HG03039 (cell line): ENCODE measurements around the gene DPP4.
"Not testable (repeated sequence)": the region's sequence is repeated elsewhere in the genome, so short reads cannot be mapped to it uniquely, and the experiment has no call there.

ENCODE experiments used
- ATAC-seq: cut with Tn5 transposase; IDR thresholded peaks from one replicate; pipeline ENCODE4 v1.9.1; 2021; ENCODE audit warnings: mild to moderate bottlenecking, moderate library complexity; ENCODE audit not compliant: unreplicated experiment

Gene DPP4

DNA sequence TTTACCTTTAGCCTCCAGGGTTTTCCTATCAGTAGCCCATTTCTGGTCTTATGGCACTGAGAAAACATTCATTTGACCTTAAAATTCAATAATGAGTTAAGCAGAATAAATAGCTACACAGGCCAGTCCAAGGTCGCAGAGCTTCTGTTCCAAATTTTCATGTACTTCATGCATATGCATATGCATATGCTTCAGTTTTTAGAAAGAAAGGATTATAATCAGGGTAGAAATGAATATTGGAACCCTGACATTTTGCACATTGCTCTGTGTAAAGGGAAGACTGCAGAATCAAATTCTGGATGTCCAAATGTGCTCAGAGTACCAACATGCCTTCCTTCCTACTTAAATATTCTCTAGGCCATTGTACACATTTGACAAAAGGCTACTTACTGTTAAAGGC is 104.9 kb downstream of the DPP4 start:
- ATAC-seq, result no peak

GRCh38 chr2:161965994-161966393 is 108.0 kb downstream of the DPP4 start:
- ATAC-seq, result no peak

GRCh38 chr2:161964160-161964559 is 109.9 kb downstream of the DPP4 start:
- no peak for ATAC-seq

DNA sequence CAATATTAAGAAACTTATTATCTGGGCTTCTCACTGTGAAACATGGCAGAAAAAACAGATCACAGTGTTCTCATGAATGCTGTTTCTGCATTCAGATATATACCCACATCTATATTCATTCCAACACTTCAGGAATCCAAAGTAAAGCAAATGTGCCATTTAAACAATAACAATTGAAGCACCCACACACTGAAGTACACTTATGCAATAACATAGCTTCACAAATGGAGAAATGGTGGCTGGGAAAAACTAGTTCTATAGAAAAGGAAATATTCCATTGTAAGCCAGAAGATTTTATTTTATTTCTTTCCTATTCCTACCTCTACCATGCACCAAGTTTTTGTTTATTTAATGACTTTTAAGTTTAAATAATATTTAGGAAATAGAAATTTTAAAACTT is 111.9 kb downstream of the DPP4 start:
- no peak for ATAC-seq

DNA sequence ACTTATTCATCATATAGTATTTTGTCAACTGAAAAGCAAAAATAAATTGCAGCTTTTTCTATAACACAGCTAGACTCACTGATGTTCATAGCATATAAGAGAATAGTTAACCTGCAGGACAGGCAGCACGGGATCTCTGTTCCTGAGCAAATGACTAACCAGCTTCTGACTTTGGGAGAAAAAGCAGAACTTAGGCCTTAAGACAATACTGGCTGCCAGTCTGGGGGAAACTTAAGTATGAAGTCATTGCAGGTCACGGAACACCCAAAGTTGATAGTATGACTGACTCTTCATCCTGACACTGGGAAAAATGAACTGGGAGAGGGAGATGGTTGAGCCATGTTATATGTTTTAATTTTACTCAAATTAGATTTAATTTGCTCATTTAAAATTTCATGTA is 113.0 kb downstream of the DPP4 start:
- no peak for ATAC-seq

DNA sequence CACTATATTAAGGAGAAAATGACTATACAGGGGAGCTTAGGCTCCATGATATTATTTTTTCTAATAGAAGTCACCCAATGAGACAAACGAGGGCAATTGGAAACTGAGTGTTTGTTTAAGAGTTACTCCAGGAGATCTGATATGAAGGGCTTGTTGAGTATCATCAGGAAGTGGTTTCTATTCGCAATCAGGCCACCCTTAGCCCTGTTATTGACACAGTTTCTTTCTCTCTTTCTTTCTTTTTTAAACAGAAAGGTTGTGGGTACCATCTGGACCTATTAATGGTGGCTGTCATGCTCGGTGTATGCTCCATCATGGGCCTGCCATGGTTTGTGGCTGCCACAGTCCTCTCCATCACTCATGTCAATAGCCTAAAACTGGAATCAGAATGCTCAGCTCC is 117.3 kb downstream of the DPP4 start:
- no peak for ATAC-seq

DNA sequence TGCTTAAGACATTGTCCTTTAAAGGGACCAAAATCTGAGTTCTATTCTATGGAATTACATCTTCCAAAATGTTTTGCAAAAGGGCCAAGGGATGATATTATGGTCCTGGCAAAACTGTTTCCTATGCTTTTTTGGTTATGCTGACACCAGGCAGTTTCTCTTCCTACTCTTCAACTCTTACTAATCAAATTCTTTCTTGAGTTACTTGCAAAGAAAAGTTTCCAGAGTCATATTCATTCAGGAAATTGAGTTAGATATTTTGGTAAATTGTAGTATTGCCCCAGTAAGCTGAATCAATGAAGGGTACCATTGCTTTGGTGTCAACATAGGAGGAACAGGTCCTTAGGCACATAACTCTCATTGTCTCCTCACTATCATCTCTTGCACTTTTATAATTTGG is 118.8 kb downstream of the DPP4 start:
- no peak for ATAC-seq

DNA sequence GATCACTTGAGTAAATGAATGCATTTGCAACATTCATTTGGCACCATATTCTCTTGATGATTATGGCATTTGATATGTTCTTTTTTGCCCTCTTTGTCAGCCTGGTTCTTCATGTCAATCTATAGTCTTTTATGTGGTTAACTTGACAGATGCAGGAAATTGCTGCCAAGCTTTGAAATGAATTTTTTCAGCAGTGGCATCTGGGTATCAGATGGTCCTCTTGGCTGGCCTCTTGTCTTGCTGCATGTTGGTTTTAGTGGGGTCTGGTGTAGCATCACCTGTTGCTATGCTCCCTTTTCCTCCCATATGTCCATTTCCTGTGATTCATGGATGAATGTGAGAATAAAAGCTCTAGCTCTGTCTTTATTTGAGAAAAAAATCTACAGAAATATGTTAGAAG is 119.9 kb downstream of the DPP4 start:
- no peak for ATAC-seq

DNA sequence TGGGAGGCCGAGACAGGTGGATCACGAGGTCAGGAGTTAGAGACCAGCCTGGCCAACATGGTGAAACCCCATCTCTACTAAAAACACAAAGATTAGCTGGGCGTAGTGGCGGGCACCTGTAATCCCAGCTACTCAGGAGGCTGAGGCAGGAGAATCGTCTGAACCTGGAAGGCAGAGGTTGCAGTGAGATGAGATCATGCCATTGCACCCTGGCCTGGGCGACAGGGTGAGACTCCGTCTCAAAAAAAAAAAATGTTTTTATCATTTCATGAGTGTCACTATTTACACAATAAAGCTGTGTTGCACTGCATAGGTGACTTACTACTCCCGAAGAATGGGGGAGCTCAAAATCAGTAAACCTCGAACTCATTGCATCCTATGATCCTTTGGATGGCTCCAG is 120.6 kb downstream of the DPP4 start:
- ATAC-seq, result not testable (repeated sequence)

DNA sequence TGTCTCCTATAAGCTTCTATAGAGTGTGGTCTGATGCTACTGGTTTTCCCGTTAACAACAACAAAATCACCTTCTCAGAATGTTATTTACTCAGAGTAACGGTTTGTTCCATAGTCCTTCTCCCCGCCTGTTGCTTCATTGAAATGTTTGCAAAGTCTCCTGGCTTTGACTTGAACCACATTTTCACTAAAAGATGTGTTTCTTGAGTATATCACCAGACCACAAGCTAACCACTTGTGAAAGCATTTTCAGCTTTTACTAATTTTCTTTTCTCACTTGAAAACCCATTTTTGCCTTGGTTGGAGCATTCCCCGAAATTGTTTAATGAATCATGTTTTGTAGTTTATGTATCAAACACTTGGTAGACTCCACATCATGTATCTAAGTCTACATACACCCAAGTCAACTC is 121.2 kb downstream of the DPP4 start:
- no peak for ATAC-seq

GRCh38 chr2:161947836-161948235 is 126.2 kb downstream of the DPP4 start:
- ATAC-seq, result no peak

- no peak for ATAC-seq
Observed at GRCh38 chr2:161947406-161947805, 126.6 kb downstream of the DPP4 start.

GRCh38 chr2:161946489-161947107 is 127.4 kb downstream of the DPP4 start:
- no peak for ATAC-seq

DNA sequence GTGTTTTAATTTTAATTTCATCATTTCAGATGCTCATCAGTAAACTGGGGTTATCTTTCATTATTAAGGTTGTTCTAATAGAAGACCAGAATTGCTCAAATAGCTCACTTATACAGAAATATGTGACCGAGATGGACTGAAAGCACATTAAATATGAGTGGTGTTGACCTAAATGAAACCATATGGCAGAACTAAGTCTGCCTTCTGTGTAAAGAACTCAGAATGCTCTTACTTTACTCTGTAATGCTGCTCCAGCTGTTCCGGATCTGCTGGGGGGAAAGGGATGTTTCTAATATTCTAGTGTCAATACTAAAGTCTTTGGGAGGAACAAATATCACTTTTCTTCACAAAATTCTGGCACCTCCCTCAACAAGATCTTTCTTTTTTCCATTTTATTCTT is 131.0 kb downstream of the DPP4 start:
- ATAC-seq, result no peak
